Gastroesophageal sphincter (tissue), 3 donors: ENCODE measurements around the gene KRT12.

Experiments used
- CTCF ChIP-seq, 4 experiments: fragments of 200-600 bp in 2 of 4; fragments of 450-650 bp in 2 of 4; sonication (generic) in 1 of 4; IDR thresholded peaks; one replicate each; pipeline ENCODE4 v1.5.1; 2017 to 2019; ENCODE audit warnings: antibody characterized with exemption in 4 of 4, mild to moderate bottlenecking in 2 of 4, moderate library complexity in 2 of 4
- EP300 ChIP-seq: sonication (generic); formaldehyde crosslinking; IDR thresholded peaks from one replicate; pipeline ENCODE4 v1.6.1; 2017; ENCODE audit warnings: antibody characterized with exemption, mild to moderate bottlenecking
- POLR2A ChIP-seq, 2 donors: fragments of 450-650 bp; IDR thresholded peaks; one replicate each; pipeline ENCODE4 v1.6.1; 2017; ENCODE audit warnings: antibody characterized with exemption in 2 of 2, mild to moderate bottlenecking in 2 of 2, moderate library complexity in 1 of 2

GRCh38 chr17:40864661-40865390 lies 2.2 kb downstream of the KRT12 start:
- TF ChIP-seq CTCF (IDR thresholded peaks at IDR 0.05) (no peak), EP300 (no peak), POLR2A (IDR thresholded peaks at IDR 0.05) (no peak)
